Duodenal mucosa (tissue), 2 donors: ENCODE data around the gene CD99L2.
A peak's percentile ranks its signal among the peaks of the same experiment; 100 is the strongest.

ENCODE experiments used
- H3K27ac ChIP-seq: one replicate; pipeline ENCODE4 v1.7.0; 2013; ENCODE audit warnings: low read depth, low read length
- H3K27me3 ChIP-seq, 2 donors: one replicate each; pipeline ENCODE4 v1.7.0; 2013; ENCODE audit warnings: low read length in 2 of 2, control low read depth in 1 of 2; ENCODE audit not compliant: insufficient read depth in 2 of 2, control insufficient read depth in 1 of 2
- H3K36me3 ChIP-seq, 2 donors: one replicate each; pipeline ENCODE4 v1.7.0; 2013; ENCODE audit warnings: low read length in 2 of 2, control low read depth in 1 of 2; ENCODE audit not compliant: insufficient read depth in 2 of 2, control insufficient read depth in 1 of 2
- H3K4me1 ChIP-seq, 2 donors: one replicate each; pipeline ENCODE4 v1.7.0; 2013; ENCODE audit warnings: low read length in 2 of 2, control low read depth in 1 of 2; ENCODE audit not compliant: insufficient read depth in 2 of 2, control insufficient read depth in 1 of 2
- H3K4me3 ChIP-seq, 2 donors: one replicate each; pipeline ENCODE4 v1.7.0; 2013; ENCODE audit warnings: low read length in 2 of 2, low read depth in 1 of 2
- H3K9ac ChIP-seq, 2 donors: one replicate each; pipeline ENCODE4 v1.7.0; 2013; ENCODE audit warnings: low read length in 2 of 2, low read depth in 1 of 2
- H3K9me3 ChIP-seq, 2 donors: one replicate each; pipeline ENCODE4 v1.7.0; 2013; ENCODE audit warnings: low read length in 2 of 2, control low read depth in 1 of 2; ENCODE audit not compliant: control insufficient read depth in 1 of 2

The CD99L2 gene

DNA sequence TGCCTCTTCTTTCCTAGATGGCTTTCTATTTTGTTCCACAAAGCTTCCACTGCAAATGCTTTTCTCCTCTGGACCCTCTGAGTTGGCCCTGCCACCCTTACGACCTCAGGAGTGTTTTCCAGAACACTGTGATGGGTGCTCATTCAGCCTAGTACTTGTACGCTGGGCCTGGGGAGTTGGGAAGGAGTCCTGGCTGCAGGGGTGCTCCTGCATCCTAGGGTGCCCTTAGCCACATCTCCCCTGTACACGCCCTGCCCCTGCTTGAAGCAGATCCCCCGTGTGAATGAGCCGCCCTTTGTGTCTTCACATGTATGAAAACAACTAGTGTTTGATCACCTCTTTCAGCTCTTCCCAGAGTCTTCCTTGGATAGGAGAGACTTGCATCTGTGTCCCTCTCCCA lies 141.1 kb downstream of the CD99L2 start:
- Histone ChIP-seq H3K4me3 (no peak overlapping the region), H3K4me1 (no peaks in the 10 kb centered on the region), H3K36me3 (peaks cover 0 to 26% of the 10 kb centered on the region in 2 donors), H3K9me3 (no peaks in the 10 kb centered on the region), H3K27me3 (no peaks in the 10 kb centered on the region), H3K9ac (no peak overlapping the region), H3K27ac (no peak overlapping the region)

DNA sequence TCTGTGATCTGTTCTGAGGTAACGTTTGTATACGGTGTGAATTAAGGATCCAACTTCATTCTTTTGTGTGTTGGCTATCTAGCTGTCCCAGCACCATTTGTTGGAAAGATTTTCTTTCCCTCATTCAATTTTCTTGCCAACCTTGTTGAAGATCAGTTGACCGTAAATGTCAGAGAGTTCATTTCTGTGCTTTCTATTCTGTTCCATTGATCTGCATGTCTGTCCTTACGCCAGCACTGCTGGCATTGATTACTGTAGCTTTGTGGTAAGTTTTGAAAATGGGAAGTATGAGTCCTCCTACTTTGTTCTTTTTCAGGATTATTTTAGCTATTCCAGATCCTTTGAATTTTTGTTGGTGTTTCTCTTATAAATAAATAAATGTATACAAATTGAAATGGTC lies 144.5 kb downstream of the CD99L2 start:
- Histone ChIP-seq H3K27me3 (no peaks in the 10 kb centered on the region), H3K4me1 (no peaks in the 10 kb centered on the region), H3K4me3 (no peak overlapping the region), H3K9ac (no peak overlapping the region), H3K36me3 (peaks cover 0 to 34% of the 10 kb centered on the region in 2 donors), H3K9me3 (no peaks in the 10 kb centered on the region), H3K27ac (no peak overlapping the region)

DNA sequence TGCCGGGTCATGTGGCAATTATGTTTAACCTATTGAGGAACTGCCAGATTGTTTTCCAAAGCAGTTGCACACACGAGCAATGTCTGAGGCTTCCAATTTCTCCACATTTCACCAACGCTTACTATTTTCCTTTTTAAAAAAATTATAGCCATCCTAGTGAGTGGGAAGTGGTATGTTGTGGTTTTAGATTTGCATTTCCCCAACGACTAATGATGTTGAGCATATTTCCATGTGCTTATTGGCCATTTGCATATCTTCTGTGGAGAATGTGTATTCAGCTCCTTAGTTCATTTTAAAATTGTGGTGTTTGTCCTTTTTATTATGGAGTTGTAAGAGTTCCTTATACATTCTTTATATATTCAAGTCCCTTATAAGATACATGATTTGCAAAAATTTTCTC lies 145.1 kb downstream of the CD99L2 start:
- H3K27me3 ChIP-seq: no peaks in the 10 kb centered on the region
- H3K4me3 ChIP-seq: no peak overlapping the region
- H3K4me1 ChIP-seq: no peaks in the 10 kb centered on the region
- H3K27ac ChIP-seq: no peak overlapping the region
- peaks cover 0 to 32% of the 10 kb centered on the region in 2 donors for H3K36me3 ChIP-seq
- no peak overlapping the region for H3K9ac ChIP-seq
- no peaks in the 10 kb centered on the region for H3K9me3 ChIP-seq

DNA sequence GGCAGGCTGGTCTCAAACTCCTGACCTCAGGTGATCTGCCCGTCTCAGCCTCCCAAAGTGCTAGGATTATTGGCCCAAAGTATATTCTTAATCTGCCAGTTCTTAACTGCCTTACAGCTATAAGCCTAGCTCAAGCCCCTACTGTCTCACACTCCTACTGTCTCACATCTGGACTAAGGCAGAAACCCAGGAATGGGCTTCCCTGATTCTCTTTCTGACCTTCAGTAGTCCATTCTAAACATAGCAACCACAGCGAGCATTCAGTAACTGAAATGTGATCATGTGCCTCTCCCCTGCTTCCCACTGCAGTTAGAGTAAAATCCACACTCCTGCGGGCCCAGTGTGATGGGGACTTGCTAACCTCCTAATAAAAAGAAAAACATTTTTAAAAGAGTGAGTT lies 146.3 kb downstream of the CD99L2 start:
- H3K9ac ChIP-seq: no peak overlapping the region
- no peak overlapping the region for H3K4me3 ChIP-seq
- H3K36me3 ChIP-seq: peaks cover 0 to 22% of the 10 kb centered on the region in 2 donors
- H3K27ac ChIP-seq: no peak overlapping the region
- H3K27me3 ChIP-seq: no peaks in the 10 kb centered on the region
- H3K4me1 ChIP-seq: no peaks in the 10 kb centered on the region
- no peaks in the 10 kb centered on the region for H3K9me3 ChIP-seq

DNA sequence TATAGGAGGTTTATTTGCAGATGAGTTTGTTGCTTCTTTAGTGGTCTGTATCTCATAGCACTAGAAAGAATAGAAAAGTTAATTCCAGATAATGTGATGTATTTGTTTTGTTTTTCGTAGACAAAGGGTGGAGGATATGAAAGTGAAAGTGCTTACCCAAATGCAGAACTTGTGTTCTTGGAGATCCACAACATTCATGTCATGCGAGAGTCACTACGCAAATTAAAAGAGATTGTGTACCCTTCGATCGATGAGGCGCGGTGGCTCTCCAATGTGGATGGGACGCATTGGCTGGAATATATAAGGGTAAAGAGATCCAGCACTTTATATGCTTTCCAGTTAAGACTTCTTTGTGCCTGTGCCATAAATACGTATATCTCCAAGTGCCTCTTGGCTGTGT lies 162.0 kb downstream of the CD99L2 start:
- Histone ChIP-seq H3K4me3 (peak overlapping the region in 1 of 2 donors; percentile 9), H3K36me3 (peaks cover 38 to 65% of the 10 kb centered on the region in 2 donors), H3K27me3 (no peaks in the 10 kb centered on the region), H3K9me3 (no peaks in the 10 kb centered on the region), H3K9ac (peak overlapping the region in 1 of 2 donors; percentile 1), H3K4me1 (no peaks in the 10 kb centered on the region), H3K27ac (no peak overlapping the region)

DNA sequence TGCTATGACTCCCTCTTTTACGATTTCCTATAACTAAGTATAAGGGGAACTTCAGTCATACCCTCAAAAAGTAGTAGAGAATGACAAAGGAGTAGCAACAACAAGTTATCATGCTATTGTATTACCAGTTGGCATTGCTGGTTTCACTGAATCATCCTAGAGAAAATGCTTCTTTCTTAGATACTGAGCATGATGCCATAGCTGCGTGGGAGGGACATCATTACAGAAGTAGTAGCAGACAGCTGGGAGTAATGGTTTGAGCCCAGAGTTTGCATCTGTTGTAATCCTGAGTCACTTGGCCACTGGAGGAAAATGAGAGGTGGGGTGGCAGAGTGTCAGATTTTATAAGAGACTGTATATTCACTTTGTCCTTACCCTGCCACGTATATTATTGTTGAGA lies 166.7 kb downstream of the CD99L2 start:
- Histone ChIP-seq H3K4me1 (no peaks in the 10 kb centered on the region), H3K9me3 (no peaks in the 10 kb centered on the region), H3K4me3 (no peak overlapping the region), H3K9ac (no peak overlapping the region), H3K36me3 (peaks cover 35 to 54% of the 10 kb centered on the region in 2 donors), H3K27me3 (no peaks in the 10 kb centered on the region), H3K27ac (no peak overlapping the region)

- H3K9ac ChIP-seq: no peak overlapping the region
- H3K4me1 ChIP-seq: no peaks in the 10 kb centered on the region
- H3K36me3 ChIP-seq: peaks cover 30 to 45% of the 10 kb centered on the region in 2 donors
- no peak overlapping the region for H3K4me3 ChIP-seq
- no peaks in the 10 kb centered on the region for H3K9me3 ChIP-seq
- no peaks in the 10 kb centered on the region for H3K27me3 ChIP-seq
- no peak overlapping the region for H3K27ac ChIP-seq
Observed at GRCh38 chrX:150730719-150731118, 167.7 kb downstream of the CD99L2 start.

DNA sequence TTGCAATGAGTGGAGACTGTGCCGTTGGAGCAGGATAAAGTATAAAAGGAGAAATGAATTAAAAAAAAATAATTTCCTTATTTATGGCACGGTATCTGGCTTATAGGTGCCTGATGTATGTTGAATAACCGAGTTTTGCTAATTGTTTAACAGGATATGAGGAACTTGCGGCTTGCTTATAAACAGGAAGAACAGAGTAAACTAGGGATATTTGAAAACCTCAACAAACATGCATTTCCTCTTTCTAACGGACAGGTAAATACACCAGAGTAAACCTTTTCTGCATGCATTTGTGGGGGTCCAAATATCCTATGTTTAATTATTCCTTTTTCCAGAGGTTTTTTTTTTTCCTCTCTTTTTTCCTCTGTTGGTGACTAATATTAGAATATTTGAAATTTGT lies 168.5 kb downstream of the CD99L2 start:
- Histone ChIP-seq H3K4me1 (no peaks in the 10 kb centered on the region), H3K27me3 (no peaks in the 10 kb centered on the region), H3K36me3 (peaks cover 30 to 38% of the 10 kb centered on the region in 2 donors), H3K9ac (no peak overlapping the region), H3K27ac (no peak overlapping the region), H3K4me3 (no peak overlapping the region), H3K9me3 (no peaks in the 10 kb centered on the region)

DNA sequence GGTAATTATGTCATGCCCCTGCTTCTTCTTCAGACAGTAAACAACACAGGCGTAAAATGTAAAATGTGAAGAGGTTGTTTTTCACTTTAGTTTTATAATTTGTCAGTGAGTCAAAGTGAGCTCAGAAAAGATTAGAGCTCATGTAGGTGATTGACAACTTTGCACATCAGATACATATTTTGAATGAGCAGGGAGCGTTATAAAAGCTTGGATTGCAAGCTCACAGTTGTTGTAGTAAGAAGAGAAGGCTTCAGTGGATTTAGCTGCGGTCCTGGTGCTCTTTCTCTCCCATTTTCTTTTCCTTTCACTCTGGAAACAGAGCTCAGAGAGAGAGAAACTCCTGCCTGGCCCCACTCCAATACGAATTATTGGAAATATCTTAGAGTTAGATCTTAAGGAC lies 178.8 kb downstream of the CD99L2 start:
- no peak overlapping the region for H3K9ac ChIP-seq
- no peaks in the 10 kb centered on the region for H3K9me3 ChIP-seq
- H3K27ac ChIP-seq: no peak overlapping the region
- no peaks in the 10 kb centered on the region for H3K27me3 ChIP-seq
- no peaks in the 10 kb centered on the region for H3K4me1 ChIP-seq
- no peaks in the 10 kb centered on the region for H3K36me3 ChIP-seq
- no peak overlapping the region for H3K4me3 ChIP-seq
